Right renal cortex interstitium (tissue), 3 donors: Measurements from ENCODE around the gene TSC22D2. TPM values are rescaled to one million over a fixed set of nuclear protein-coding genes. Genes with fewer than 3 reads are reported as not detected.

Experiments used
- DNase-seq, 3 donors: peaks; one replicate each; pipeline ENCODE4 v3.0.0-alpha.2; 2013; ENCODE audit warnings: low read depth in 3 of 3, low spot score in 2 of 3
- polyA plus RNA-seq, 3 donors: library from polyadenylated mRNA; unstranded; fragments of 120-200 nt; gene quantifications; one replicate each; pipeline ENCODE4 v1.2.1, GENCODE V29; 2013; ENCODE audit not compliant: insufficient read length in 3 of 3

The TSC22D2 gene
- polyA plus RNA-seq, result 10 to 100 TPM; 58.1 to 65.5 (median 60.4) TPM

- peak in 2 of 3 donors; percentile 74 to 76 for DNase-seq
Observed at GRCh38 chr3:150408221-150409124, at the start of gene TSC22D2. TSS of gene TSC22D2 (plus strand) at chr3:150408298. CDS start at chr3:150409351, 1,053 bp downstream.

DNA sequence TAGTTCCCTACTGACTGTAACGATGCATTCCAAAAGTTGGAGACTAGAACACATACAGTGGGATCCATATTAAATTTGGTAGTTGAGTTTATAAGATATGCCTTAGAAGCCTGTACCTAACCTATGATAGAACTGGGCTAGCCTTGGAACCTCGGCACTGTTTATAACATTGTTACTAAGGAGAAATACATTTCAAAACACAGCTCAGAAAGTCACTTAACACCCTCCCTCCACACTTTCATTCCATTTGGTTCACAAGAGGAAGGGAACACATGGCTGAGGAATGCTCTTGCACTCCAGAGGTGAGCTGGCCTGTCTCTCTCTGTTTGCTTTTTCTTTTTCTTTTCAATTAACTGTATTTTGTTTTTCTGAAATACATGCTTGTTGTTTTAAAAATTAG, 48.7 kb upstream of the TSC22D2 start:
- no peak for DNase-seq

DNA sequence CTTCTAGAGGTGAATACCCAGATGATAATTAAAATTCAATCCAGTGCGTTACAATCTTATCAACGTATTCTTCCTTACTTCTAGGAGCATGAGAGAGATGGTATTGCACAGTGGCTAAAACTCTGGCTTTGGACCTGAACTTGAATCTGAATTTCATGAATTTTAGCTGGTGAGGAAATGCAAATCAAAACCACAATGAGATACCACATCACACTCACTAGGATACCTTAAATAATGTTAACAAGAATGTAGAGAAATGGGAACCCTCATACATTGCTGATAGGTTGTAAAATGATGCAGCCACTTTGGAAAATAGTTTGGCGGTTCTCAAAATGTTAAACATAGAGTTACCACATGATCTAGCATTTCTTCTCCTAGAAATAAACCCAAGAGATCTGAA, 47.1 kb upstream of the TSC22D2 start:
- no peak for DNase-seq

DNA sequence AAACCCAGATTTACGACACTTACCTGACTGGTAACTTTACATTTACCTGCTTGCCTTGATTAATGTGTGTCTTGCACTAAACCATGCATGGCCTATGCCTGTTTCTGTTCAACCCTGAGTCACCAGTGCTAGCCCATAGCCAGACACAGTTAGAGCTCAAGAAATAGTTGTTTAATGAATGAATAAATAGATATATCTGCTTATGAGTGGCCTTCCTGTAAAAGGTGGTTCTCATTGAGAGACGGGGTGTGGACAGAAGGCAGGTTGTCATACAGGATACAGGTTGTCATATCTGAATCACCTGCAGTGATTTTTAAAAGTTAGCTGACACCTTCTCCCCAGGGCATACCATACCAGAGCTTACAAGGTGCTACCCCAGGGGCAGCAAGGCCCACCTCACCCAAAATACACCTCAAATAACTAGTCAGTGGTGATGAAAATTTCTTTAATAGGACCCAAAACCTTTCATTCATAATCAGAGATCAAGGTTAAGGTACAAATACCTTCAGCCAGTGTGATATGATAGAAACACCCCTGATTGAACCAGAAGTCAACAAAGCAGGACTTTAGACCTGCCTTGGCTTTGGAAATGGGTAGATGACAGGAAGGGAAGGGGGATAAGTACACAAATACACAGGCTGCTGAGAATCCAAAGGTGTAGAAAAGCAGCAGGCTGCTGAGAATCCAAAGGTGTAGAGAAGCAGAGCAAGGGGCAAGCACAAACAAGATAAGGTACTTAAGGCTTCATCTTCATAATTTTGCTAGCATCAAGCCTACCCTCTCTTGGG, 45.4 kb upstream of the TSC22D2 start:
- no peak for DNase-seq

DNA sequence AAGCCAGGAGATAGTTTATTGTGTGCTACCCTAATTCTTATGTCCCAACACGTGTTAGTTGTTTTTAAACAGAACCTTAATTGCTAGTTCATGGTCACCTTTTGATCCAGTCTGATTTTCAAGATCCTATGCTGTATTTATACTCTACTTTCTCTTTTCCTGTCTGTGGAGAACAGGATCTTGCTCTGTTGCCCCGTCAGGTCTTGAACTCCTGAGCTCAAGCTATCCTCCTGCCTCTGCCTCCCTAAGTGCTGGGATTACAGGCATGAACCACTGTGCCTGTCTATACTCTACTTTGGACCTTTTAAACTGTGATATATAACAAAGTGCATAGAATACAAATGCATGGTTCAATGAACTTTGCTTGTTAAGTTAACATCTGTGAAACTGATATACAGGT, 44.7 kb upstream of the TSC22D2 start:
- DNase-seq, result no peak

- no peak for DNase-seq
Observed at GRCh38 chr3:150365132-150365604, 42.9 kb upstream of the TSC22D2 start.

- DNase-seq, result no peak
Observed at GRCh38 chr3:150367757-150368156, 40.3 kb upstream of the TSC22D2 start.

- peak in 2 of 3 donors; percentile 47 to 56 for DNase-seq
Observed at GRCh38 chr3:150370122-150370602, 37.9 kb upstream of the TSC22D2 start.

GRCh38 chr3:150370999-150371398, 37.1 kb upstream of the TSC22D2 start:
- DNase-seq, result no peak

DNA sequence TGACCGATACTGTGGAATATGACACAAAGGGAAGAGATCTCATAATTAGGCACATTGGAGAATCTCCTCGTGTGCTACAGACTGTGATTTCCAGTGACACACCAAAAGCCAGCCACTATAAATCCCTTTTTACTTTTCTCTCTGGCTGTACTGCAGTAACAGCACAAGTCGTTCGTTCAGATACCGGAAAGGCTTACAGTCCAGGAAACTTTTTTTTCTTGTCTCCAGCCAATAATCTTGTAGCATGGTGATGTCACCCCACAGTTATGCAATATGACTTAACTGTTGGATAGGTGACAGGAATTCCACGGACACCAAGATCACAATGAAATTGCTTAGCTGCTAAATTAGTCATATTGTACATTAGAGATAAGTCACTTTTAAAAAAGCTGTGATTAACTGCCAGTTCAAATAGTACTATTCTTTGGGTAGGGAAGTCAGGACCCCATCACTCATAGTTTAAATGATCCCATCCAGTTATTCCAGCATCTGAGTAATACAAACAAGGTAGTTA, 36.3 kb upstream of the TSC22D2 start:
- peak; percentile 86 to 90 (median 88) for DNase-seq

DNA sequence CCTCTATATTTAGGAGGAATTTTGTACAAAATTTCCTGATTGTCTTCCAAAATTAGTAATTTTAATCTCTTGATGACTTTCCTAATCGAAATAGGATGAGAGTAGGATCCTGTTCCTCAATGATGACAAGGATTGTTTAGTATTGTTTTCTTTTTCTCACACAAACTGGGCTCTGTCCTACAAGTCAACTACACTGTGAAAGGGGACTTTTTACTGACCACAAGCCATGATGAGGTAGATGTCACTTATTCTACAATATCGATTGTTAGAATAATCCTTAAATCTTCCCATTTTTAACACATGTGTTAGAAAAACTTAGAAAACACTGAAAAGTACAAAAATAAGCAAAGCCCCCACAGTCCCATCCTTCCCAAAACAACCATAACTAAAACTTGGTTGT, 35.8 kb upstream of the TSC22D2 start:
- DNase-seq, result no peak

DNA sequence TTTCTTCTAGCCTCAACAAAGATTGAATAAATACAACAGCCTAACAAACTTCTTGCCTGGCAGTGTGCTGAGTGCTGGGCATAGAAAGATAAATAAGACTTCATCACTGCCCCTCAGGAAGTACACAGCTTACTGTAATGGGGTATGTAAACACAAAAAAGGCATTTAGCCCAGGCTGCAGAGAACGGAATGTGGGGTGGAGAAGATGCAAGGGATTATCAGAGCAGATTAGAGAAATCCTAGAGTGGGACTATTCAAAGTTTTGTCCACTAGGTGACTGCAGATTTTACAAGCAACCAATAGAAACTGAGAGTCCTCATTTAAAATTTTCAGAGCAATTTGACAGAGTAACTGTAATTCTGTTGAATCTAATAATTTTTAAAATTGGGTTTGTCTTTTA, 35.4 kb upstream of the TSC22D2 start:
- DNase-seq, result no peak

- no peak for DNase-seq
Observed at GRCh38 chr3:150373234-150373875, 34.7 kb upstream of the TSC22D2 start.

- DNase-seq, result no peak
Observed at GRCh38 chr3:150374975-150375374, 33.1 kb upstream of the TSC22D2 start.

- DNase-seq, result no peak
Observed at GRCh38 chr3:150376001-150376848, 31.9 kb upstream of the TSC22D2 start.

GRCh38 chr3:150377601-150378300, 30.3 kb upstream of the TSC22D2 start:
- no peak for DNase-seq

DNA sequence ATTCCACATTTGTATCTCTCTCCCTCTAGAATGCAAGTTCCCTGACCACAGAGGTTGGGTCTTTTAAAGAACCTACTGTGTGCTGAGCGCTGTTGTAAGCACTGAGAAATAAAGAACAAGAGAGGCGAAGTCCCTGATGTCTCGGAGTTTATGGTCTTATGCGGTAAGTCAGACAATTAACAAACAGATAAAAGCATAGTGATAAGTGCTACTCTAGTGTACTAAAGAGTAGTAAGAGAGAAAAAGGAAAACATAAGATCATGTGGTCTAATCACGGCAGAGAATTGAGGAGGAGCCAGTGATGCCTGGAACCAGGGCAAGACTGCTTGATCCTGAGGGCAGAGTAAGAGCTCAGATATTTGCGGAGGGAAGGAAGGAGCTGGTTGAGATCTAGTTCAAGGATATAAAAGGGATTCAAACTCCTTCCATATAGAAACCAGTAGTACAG, 29.8 kb upstream of the TSC22D2 start:
- DNase-seq, result no peak

DNA sequence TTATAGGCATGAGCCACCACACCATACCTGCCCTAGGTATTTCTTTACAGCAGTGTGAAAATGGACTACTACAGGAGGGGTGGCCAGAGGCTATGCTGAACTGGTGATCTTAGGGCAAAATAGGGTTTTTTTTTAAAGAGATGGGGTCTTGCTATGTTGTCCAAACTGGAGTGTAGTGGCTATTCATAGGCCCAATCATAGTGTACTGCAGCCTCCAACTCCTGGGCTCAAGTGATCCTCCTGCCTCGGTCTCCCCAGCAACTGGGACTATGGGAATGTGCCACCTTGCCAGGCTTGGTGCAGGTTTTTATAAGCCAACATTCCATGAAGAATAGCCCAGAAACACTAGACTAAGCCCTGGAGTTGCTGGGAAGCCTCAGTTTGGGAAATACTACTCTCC, 28.6 kb upstream of the TSC22D2 start:
- no peak for DNase-seq
